ENCODE measurements around the gene DSG3.
"Not testable (repeated sequence)": the region's sequence is repeated elsewhere in the genome, so short reads cannot be mapped to it uniquely, and the experiment has no call there.

Gene DSG3

GRCh38 chr18:31491586-31491985, 44.0 kb downstream of the DSG3 start:
- no peak for DNase-seq (ENCODE audit: low spot score)

GRCh38 chr18:31492671-31493070, 45.1 kb downstream of the DSG3 start:
- no peak for DNase-seq (ENCODE audit: low spot score)

GRCh38 chr18:31493171-31493570, 45.6 kb downstream of the DSG3 start:
- no peak for DNase-seq (ENCODE audit: low spot score)

GRCh38 chr18:31493941-31494340, 46.4 kb downstream of the DSG3 start:
- no peak for DNase-seq (ENCODE audit: low spot score)

GRCh38 chr18:31494705-31495244, 47.2 kb downstream of the DSG3 start:
- DNase-seq (ENCODE audit: low spot score), result not testable (repeated sequence)

- no peak for DNase-seq (ENCODE audit: low spot score)
Observed at GRCh38 chr18:31497404-31497835, 49.9 kb downstream of the DSG3 start.

- no peak for DNase-seq (ENCODE audit: low spot score)
Observed at GRCh38 chr18:31497836-31498573, 50.5 kb downstream of the DSG3 start, which contains the start of gene DSG2. DSG2 (plus strand) TSS chr18:31498177; CDS start chr18:31498252, 75 bp downstream.

GRCh38 chr18:31498574-31499524, 51.3 kb downstream of the DSG3 start:
- DNase-seq (ENCODE audit: low spot score), result no peak

- DNase-seq (ENCODE audit: low spot score), result no peak
Observed at GRCh38 chr18:31500051-31500688, 52.6 kb downstream of the DSG3 start.

- DNase-seq (ENCODE audit: low spot score), result no peak
Observed at GRCh38 chr18:31503011-31503410, 55.5 kb downstream of the DSG3 start.

GRCh38 chr18:31504455-31505147, 57.1 kb downstream of the DSG3 start:
- DNase-seq (ENCODE audit: low spot score), result no peak

- no peak for DNase-seq (ENCODE audit: low spot score)
Observed at GRCh38 chr18:31505156-31505555, 57.6 kb downstream of the DSG3 start.

- no peak for DNase-seq (ENCODE audit: low spot score)
Observed at GRCh38 chr18:31506024-31506742, 58.6 kb downstream of the DSG3 start.

- not testable (repeated sequence) for DNase-seq (ENCODE audit: low spot score)
Observed at GRCh38 chr18:31507124-31507523, 59.6 kb downstream of the DSG3 start.

GRCh38 chr18:31508781-31509180, 61.2 kb downstream of the DSG3 start:
- DNase-seq (ENCODE audit: low spot score), result no peak

- no peak for DNase-seq (ENCODE audit: low spot score)
Observed at GRCh38 chr18:31509571-31509970, 62.0 kb downstream of the DSG3 start.

- DNase-seq (ENCODE audit: low spot score), result peak; percentile 88
Observed at GRCh38 chr18:31510319-31510718, 62.8 kb downstream of the DSG3 start.

GRCh38 chr18:31511098-31511497, 63.6 kb downstream of the DSG3 start:
- DNase-seq (ENCODE audit: low spot score), result no peak

- no peak for DNase-seq (ENCODE audit: low spot score)
Observed at GRCh38 chr18:31512203-31512764, 64.7 kb downstream of the DSG3 start.

- DNase-seq (ENCODE audit: low spot score), result peak; percentile 66
Observed at GRCh38 chr18:31513189-31513935, 65.8 kb downstream of the DSG3 start.
